ENCODE measurements around the gene TRIM52.
A peak's percentile ranks its signal among the peaks of the same experiment; 100 is the strongest.

Gene TRIM52

DNA sequence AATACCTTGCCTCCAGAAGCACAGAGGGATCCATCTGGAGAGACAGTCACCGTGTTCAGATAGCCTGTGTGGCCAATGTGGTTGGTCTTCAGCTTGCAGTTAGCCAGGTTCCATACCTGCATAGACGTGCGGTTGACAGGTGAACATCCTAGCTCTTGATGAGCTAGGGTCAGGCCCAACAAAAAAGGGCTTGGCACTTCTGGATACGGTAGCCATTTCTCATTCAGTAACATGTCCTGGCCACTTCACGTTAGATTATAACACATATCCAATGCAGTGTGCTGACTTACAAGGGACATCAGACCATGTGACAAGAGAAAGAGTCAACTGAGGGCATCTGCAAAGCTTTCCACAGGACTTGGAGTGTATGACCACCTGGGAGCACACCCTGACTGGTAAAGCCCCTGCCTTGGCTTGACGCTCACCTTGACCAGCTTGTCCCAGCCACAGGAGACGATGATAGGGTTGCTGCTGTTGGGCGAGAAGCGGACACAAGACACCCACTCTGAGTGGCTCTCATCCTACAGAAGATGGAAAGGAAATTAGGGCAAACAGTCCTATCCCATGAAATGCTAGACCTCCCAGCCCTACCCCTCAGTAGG is 21.8 kb downstream of the TRIM52 start:
- TF ChIP-seq, protein P1, sequence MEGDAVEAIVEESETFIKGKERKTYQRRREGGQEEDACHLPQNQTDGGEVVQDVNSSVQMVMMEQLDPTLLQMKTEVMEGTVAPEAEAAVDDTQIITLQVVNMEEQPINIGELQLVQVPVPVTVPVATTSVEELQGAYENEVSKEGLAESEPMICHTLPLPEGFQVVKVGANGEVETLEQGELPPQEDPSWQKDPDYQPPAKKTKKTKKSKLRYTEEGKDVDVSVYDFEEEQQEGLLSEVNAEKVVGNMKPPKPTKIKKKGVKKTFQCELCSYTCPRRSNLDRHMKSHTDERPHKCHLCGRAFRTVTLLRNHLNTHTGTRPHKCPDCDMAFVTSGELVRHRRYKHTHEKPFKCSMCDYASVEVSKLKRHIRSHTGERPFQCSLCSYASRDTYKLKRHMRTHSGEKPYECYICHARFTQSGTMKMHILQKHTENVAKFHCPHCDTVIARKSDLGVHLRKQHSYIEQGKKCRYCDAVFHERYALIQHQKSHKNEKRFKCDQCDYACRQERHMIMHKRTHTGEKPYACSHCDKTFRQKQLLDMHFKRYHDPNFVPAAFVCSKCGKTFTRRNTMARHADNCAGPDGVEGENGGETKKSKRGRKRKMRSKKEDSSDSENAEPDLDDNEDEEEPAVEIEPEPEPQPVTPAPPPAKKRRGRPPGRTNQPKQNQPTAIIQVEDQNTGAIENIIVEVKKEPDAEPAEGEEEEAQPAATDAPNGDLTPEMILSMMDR (IDR thresholded peaks at IDR 0.05): no peak
- no peak overlapping the region for H3K4me3 ChIP-seq (ENCODE audit: low read depth in 1 of 2, low read length in 1 of 2)
- H3K4me1 ChIP-seq (ENCODE audit: control insufficient read depth in 1 of 2, insufficient read depth in 1 of 2, low read depth in 1 of 2, low read length in 1 of 2): peaks cover 25 to 26% of the 10 kb centered on the region in 2 experiments
- no peak overlapping the region for H3K27ac ChIP-seq
- peaks cover 80% of the 10 kb centered on the region for H3K36me3 ChIP-seq
- H3K27me3 ChIP-seq: no peaks in the 10 kb centered on the region
- no peaks in the 10 kb centered on the region for H3K9me3 ChIP-seq

DNA sequence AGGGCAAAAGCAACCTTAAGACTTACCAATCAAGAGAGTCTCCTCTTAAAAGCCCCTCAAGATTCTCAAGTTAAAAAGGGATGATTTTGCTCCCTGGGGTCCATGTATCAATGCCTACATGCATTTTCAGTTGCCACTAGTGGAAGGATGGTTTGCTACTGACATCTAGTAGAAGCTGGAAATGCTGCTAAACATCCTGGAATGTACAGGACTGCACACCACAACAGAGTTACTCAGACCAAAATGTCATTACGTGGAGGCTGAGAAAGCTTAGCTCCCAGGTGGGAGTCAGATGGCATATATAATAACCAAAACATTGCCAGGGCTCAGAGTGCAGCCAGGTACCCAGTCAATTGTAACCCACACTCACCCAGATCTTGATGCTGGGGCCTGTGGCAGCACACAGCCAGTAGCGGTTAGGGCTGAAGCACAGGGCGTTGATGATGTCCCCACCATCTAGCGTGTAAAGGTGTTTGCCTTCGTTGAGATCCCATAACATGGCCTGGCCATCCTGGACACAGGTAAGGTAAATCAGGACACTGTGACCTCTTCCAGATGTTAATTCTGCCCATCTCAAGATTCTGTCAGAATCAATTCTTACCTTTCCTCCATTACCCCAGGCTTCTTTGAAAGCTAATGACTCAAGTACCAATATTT is 23.1 kb downstream of the TRIM52 start:
- peaks cover 17 to 18% of the 10 kb centered on the region in 2 experiments for H3K4me1 ChIP-seq (ENCODE audit: control insufficient read depth in 1 of 2, insufficient read depth in 1 of 2, low read depth in 1 of 2, low read length in 1 of 2)
- H3K27ac ChIP-seq: no peak overlapping the region
- H3K4me3 ChIP-seq (ENCODE audit: low read depth in 1 of 2, low read length in 1 of 2): no peak overlapping the region
- no peaks in the 10 kb centered on the region for H3K9me3 ChIP-seq
- TF ChIP-seq, protein P1 (IDR thresholded peaks at IDR 0.05): no peak
- peaks cover 93% of the 10 kb centered on the region for H3K36me3 ChIP-seq
- H3K27me3 ChIP-seq: no peaks in the 10 kb centered on the region

DNA sequence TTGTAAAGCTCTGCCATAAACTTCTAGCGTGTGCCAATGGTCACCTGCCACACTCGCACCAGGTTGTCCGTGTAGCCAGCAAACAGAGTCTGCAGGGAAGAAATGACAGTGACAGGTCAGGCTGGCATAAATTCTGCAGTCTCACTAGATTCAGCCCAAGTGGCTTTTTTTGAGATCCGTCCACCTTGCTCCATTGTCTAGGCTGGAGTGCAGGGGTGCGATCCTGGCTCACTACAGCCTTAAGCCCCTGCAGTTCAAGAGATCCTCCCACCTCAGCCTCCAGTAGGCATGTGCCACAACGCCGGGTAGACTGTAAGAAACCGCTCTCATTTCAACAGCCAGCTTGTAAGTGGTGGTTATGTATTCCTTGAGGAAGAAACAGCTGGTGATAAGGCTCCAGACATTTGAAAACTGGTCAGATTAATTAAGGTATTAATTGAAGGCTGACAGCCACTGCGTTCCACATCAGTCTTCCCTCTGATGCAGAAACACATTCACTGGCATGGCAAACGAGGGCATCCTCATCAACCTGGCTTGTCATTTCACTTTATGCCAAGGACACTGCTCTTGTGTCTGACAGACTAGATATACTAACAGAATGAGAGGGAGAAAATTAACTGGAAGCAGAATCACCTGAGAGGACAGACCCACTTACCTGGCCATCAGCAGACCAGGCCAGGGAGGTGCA is 23.8 kb downstream of the TRIM52 start:
- Histone ChIP-seq H3K9me3 (no peaks in the 10 kb centered on the region), H3K27ac (no peak overlapping the region), H3K4me3 (ENCODE audit: low read depth in 1 of 2, low read length in 1 of 2) (no peak overlapping the region), H3K36me3 (peaks cover 100% of the 10 kb centered on the region), H3K4me1 (ENCODE audit: control insufficient read depth in 1 of 2, insufficient read depth in 1 of 2, low read depth in 1 of 2, low read length in 1 of 2) (peaks cover 10% of the 10 kb centered on the region in 2 experiments), H3K27me3 (no peaks in the 10 kb centered on the region)
- TF ChIP-seq, protein P1 (IDR thresholded peaks at IDR 0.05): no peak

DNA sequence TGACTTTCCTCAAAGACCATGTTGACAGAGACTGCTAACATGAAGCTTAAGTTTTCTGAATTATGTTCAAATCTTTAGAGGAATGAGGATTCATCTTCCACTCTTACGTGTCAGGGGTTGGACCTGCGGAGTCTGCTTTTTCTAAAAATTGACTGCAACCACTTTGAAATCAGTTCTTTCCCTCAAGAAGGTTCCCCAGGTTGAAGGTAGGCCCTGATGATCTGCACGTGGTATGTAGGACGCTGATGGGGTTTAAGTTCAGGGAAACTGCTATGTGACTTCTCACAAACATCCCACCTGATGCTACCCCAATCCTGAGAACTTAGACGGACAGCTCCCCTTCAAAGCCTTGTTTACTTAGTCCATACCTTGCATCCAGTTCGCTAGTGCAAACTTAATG is 24.5 kb downstream of the TRIM52 start:
- peaks cover 100% of the 10 kb centered on the region for H3K36me3 ChIP-seq
- H3K4me1 ChIP-seq (ENCODE audit: control insufficient read depth in 1 of 2, insufficient read depth in 1 of 2, low read depth in 1 of 2, low read length in 1 of 2): peaks cover 3 to 4% of the 10 kb centered on the region in 2 experiments

DNA sequence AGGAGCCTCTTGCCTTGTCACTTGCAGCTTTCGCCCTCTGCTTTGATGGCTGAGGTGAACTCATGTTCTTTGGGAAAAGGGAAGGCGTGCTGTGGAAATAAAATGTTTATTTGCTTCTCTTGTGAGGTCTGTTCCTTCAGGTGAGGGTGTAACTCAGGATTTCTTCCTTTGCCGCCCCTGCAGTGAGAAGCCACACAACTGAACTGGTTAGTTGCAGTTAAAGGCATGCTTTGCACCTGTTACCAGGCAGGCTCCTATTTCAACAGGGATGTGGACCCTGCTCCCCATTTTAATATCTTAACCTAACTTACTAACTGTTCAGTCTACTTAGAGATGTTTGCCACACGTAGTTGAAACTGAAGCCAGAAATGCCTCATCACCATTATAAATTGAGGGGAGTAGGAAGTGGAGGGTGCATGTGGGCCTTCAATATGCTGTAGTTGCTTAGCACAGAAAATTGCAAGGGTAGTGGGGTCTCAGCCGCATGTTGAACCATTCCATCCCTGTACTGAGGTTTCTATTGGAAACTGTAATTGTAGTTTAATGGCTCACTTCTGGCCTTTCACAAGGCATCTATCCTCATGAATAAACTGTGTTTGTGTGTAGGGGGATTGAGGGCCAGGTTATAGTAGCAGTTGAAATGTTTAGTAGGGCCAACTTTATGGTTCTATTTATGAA is 25.1 kb downstream of the TRIM52 start:
- Histone ChIP-seq H3K4me1 (ENCODE audit: control insufficient read depth in 1 of 2, insufficient read depth in 1 of 2, low read depth in 1 of 2, low read length in 1 of 2) (no peaks in the 10 kb centered on the region), H3K4me3 (ENCODE audit: low read depth in 1 of 2, low read length in 1 of 2) (no peak overlapping the region), H3K36me3 (peaks cover 100% of the 10 kb centered on the region), H3K27me3 (no peaks in the 10 kb centered on the region), H3K9me3 (no peaks in the 10 kb centered on the region), H3K27ac (peak overlapping the region; percentile 26)
- TF ChIP-seq, protein P1 (IDR thresholded peaks at IDR 0.05): no peak

More for the DNA sequence above, 24.5 kb downstream of the TRIM52 start:
- no peaks in the 10 kb centered on the region for H3K27me3 ChIP-seq
- peak overlapping the region; percentile 2 for H3K27ac ChIP-seq
- H3K9me3 ChIP-seq: no peaks in the 10 kb centered on the region
- H3K4me3 ChIP-seq (ENCODE audit: low read depth in 1 of 2, low read length in 1 of 2): no peak overlapping the region
- TF ChIP-seq, protein P1 (IDR thresholded peaks at IDR 0.05): no peak
